T-helper 2 cell treated with Interferon-gamma antibody and Interleukin-4, amounts not matched to agents 5 μg/mL and 100 μg/mL, for 36 hours (primary cell): Measurements from ENCODE around the gene CA12.
A peak's percentile ranks its signal among the peaks of the same experiment; 100 is the strongest.
"Not testable (repeated sequence)": the region's sequence is repeated elsewhere in the genome, so short reads cannot be mapped to it uniquely, and the experiment has no call there.

ENCODE experiments used
- DNase-seq: peaks from one replicate; pipeline ENCODE4 v3.0.0; 2021; ENCODE audit warnings: low spot score
- H3K27ac Mint-ChIP-seq: one replicate; pipeline ENCODE4 v1.8.0; 2021; ENCODE audit warnings: mild to moderate bottlenecking, mixed read lengths
- H3K27me3 Mint-ChIP-seq: one replicate; pipeline ENCODE4 v1.8.0; 2021; ENCODE audit warnings: low read depth, mixed read lengths
- H3K36me3 Mint-ChIP-seq: one replicate; pipeline ENCODE4 v1.8.0; 2021; ENCODE audit warnings: low read depth, mixed read lengths
- H3K4me1 Mint-ChIP-seq: one replicate; pipeline ENCODE4 v1.8.0; 2021; ENCODE audit warnings: low read depth, mixed read lengths
- H3K4me3 Mint-ChIP-seq: one replicate; pipeline ENCODE4 v1.8.0; 2022; ENCODE audit warnings: mild to moderate bottlenecking, moderate library complexity, mixed read lengths
- H3K9me3 Mint-ChIP-seq: one replicate; pipeline ENCODE4 v1.8.0; 2021; ENCODE audit warnings: mixed read lengths

The CA12 gene

DNA sequence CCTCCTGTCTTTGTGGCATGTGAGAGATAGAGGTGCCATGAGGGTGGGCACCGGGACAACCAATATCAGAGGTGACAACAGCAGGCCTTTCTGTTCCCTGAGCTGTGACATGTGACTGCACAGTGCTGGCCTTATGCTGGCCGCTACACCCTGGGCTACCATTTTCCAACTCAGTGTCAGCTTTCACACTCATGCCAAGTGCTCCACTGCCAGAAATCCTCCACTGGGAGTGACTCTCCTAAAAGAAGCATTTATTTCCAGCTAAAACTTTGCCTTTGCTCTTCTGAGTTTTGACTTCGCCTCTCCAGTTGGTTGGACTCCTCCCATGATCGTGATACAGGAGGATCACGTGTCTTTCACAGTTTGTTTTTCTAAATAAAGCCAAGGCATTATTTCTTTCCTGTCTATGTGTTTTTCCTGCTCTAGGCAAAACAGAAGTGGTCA lies 31.4 kb downstream of the CA12 start:
- Mint-ChIP-seq H3K27me3 (peaks cover 4% of the 10 kb centered on the region), H3K4me1 (no peaks in the 10 kb centered on the region), H3K36me3 (no peaks in the 10 kb centered on the region), H3K9me3 (no peaks in the 10 kb centered on the region), H3K4me3 (no peak overlapping the region), H3K27ac (no peak overlapping the region)
- DNase-seq: no peak

- H3K27me3 Mint-ChIP-seq: peaks cover 4% of the 10 kb centered on the region
- H3K27ac Mint-ChIP-seq: no peak overlapping the region
- no peak for DNase-seq
- H3K4me1 Mint-ChIP-seq: peaks cover 5% of the 10 kb centered on the region
- H3K9me3 Mint-ChIP-seq: no peaks in the 10 kb centered on the region
- no peak overlapping the region for H3K4me3 Mint-ChIP-seq
- no peaks in the 10 kb centered on the region for H3K36me3 Mint-ChIP-seq
Observed at GRCh38 chr15:63349621-63350020, 32.0 kb downstream of the CA12 start.

DNA sequence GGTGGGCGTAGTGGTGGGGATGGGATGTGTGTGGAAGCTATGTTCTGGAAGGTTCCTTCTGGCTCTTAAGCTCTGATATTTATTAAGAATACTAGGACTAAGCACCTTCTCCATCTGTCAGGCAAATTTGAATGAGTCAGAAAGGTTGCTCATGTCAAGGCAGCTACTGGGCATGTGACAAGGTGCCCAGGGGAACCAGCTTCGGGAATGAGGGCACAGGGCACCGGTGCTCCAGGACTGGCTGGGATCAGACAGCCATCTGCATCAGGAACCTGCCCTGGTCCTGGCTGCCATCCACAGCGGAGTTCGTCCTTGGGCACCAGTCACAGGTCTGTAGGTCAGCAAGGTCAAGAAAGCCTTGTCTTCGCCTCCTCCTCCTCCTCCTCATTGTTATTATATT lies 32.5 kb downstream of the CA12 start:
- no peaks in the 10 kb centered on the region for H3K36me3 Mint-ChIP-seq
- H3K4me1 Mint-ChIP-seq: peaks cover 5% of the 10 kb centered on the region
- no peak overlapping the region for H3K4me3 Mint-ChIP-seq
- no peak overlapping the region for H3K27ac Mint-ChIP-seq
- no peaks in the 10 kb centered on the region for H3K9me3 Mint-ChIP-seq
- H3K27me3 Mint-ChIP-seq: peaks cover 4% of the 10 kb centered on the region
- DNase-seq: no peak

- H3K36me3 Mint-ChIP-seq: no peaks in the 10 kb centered on the region
- H3K4me3 Mint-ChIP-seq: no peak overlapping the region
- no peaks in the 10 kb centered on the region for H3K9me3 Mint-ChIP-seq
- H3K4me1 Mint-ChIP-seq: peaks cover 5% of the 10 kb centered on the region
- no peak for DNase-seq
- H3K27me3 Mint-ChIP-seq: peaks cover 4% of the 10 kb centered on the region
- H3K27ac Mint-ChIP-seq: no peak overlapping the region
Observed at GRCh38 chr15:63348392-63348791, 33.3 kb downstream of the CA12 start.

DNA sequence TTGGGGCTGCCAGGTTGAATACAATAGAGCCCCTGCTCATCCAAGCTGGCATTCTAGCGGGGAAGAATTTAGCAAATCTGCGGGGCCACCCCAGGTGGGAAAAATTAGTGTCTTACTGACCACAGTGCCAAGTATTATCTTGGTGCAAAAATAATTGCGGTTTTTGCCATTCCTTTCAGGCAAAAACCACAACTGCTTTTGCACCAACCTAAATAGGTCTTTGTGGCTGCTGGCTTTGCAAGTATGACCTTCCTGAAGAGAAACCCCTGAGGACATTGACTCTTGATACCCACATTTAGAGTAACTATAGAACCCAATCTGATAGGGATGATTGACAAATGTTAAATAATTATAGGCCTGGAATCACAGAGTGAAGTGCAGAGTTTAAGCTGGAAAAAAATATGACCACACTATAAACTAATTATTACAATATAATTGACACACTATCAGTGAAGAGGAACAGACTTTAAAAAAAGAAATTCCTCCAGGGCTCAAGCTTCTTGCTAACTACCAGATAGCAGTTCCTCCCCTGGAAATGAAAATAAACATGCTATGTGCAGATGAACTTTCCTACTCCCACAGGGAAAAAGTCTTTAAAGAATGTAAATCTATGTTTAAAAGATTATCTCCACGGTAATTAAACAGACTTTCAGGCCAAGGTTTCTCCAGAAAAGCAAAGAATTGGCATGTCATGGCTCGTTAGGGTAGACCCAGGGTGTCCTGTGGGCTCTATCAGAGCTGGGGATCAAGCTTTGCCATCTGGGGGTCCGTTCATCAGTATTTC lies 34.4 kb downstream of the CA12 start:
- no peaks in the 10 kb centered on the region for H3K9me3 Mint-ChIP-seq
- no peak overlapping the region for H3K4me3 Mint-ChIP-seq
- no peaks in the 10 kb centered on the region for H3K36me3 Mint-ChIP-seq
- H3K27me3 Mint-ChIP-seq: peaks cover 4% of the 10 kb centered on the region
- no peak overlapping the region for H3K27ac Mint-ChIP-seq
- peaks cover 6% of the 10 kb centered on the region for H3K4me1 Mint-ChIP-seq
- no peak for DNase-seq

GRCh38 chr15:63345391-63345752 lies 36.3 kb downstream of the CA12 start:
- Mint-ChIP-seq H3K4me1 (peaks cover 6% of the 10 kb centered on the region), H3K27me3 (no peaks in the 10 kb centered on the region), H3K27ac (no peak overlapping the region), H3K9me3 (no peaks in the 10 kb centered on the region), H3K4me3 (no peak overlapping the region), H3K36me3 (no peaks in the 10 kb centered on the region)
- no peak for DNase-seq

DNA sequence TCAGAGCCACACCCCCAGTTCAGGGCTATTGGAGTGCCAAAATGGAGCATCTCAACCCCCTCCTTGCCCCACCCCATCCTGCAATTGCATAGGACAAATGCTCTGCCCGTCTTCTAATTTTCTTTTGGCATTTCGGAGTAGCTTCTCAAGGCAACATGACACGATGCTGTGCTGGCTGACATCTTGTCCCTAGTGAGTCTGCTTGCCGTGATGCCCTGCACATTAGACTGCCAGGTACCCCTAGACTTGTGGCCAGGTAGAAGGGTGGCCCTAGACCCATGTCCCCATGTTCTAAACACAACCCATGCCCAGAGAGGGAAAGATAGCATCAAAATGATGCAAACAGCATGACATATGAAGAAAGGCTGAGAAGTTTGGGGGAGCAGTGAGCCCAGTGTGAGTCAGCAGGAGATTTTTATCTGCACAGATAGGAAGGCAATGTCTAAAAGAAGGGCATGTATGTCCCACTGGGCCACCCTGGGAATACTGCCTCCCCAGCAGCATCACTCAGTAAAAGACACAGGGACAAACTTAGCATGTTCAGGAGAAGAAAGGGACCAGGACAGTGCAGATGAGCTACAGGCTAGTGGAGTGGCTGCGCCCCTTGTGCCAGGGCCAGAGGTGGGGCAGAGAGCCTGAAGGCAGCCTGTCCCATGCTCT lies 36.8 kb downstream of the CA12 start:
- H3K9me3 Mint-ChIP-seq: no peaks in the 10 kb centered on the region
- H3K36me3 Mint-ChIP-seq: no peaks in the 10 kb centered on the region
- peak; percentile 10 for DNase-seq
- H3K27me3 Mint-ChIP-seq: no peaks in the 10 kb centered on the region
- H3K27ac Mint-ChIP-seq: no peak overlapping the region
- H3K4me1 Mint-ChIP-seq: peaks cover 6% of the 10 kb centered on the region
- H3K4me3 Mint-ChIP-seq: no peak overlapping the region

DNA sequence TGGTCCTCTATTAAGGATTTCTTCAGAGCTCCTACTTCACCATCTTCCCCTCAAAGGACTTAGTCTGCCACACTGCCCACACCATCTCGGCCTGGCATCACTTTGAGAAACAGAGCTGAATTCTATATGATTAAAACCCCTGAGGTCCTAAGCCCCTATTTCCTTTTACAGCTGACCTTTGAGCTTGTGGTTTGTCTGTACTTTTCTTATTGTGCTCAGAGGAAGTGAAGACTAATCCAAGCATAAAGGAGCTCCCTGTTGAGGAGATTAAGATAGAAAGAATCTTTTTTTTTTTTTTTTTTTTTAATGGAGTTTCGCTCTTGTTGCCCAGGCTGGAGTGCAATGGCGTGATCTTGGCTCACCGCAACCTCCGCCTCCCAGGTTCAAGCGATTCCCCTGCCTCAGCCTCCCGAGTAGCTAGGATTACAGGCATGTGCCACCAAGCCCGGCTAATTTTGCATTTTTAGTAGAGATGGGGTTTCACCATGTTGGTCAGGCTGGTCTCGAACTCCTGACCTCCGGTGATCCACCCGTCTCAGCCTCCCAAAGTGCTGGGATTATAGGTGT lies 38.6 kb downstream of the CA12 start:
- not testable (repeated sequence) for H3K27ac Mint-ChIP-seq, H3K4me1 Mint-ChIP-seq

GRCh38 chr15:63341898-63342297 lies 39.7 kb downstream of the CA12 start:
- Mint-ChIP-seq H3K27me3 (no peaks in the 10 kb centered on the region), H3K4me1 (peaks cover 6% of the 10 kb centered on the region), H3K36me3 (no peaks in the 10 kb centered on the region), H3K4me3 (no peak overlapping the region), H3K27ac (no peak overlapping the region), H3K9me3 (no peaks in the 10 kb centered on the region)
- no peak for DNase-seq

More for the DNA sequence above, 38.6 kb downstream of the CA12 start:
- H3K4me3 Mint-ChIP-seq, H3K27me3 Mint-ChIP-seq, DNase-seq, H3K36me3 Mint-ChIP-seq, H3K9me3 Mint-ChIP-seq: not testable (repeated sequence)

DNA sequence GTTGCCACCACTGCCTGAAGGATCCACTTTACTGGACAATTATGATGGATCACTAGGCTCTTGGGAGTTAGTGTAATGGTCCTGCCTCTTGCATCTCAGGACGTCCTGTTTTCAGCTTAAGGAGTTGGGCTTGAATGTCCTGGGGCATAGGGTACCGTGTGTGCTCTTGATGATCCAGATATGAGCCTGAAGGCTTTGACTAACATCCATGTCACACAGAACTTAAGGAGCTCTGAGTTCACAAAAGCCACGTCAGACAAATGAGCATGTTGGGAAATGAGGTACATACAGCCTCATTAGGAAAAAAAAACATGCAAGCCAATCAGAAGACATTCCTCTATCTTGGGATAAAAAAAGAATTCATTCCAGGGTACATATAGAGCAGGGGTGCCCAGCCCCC lies 40.8 kb downstream of the CA12 start:
- DNase-seq: no peak
- H3K36me3 Mint-ChIP-seq: no peaks in the 10 kb centered on the region
- no peak overlapping the region for H3K4me3 Mint-ChIP-seq
- H3K4me1 Mint-ChIP-seq: peaks cover 6% of the 10 kb centered on the region
- no peaks in the 10 kb centered on the region for H3K9me3 Mint-ChIP-seq
- no peak overlapping the region for H3K27ac Mint-ChIP-seq
- no peaks in the 10 kb centered on the region for H3K27me3 Mint-ChIP-seq

DNA sequence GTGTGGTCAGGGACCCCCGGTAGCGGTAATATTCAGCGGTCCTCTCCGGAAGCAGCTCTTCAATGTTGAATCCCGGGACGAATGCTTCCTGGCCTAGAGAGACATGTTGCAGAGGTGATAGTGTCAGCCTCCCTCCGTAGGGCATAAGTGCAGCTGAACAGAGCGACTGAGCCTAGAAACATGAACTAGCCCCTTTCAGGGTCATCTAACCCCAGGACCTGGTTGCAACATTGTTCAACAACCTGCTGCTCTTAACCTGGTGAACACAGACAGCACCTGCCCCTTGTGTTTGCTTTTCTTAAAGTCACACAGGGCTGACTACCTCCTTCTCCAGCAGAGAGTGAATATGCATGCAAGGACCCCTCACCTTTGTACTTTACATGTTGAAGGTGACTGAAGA lies 41.3 kb downstream of the CA12 start:
- no peaks in the 10 kb centered on the region for H3K36me3 Mint-ChIP-seq
- H3K4me3 Mint-ChIP-seq: no peak overlapping the region
- no peaks in the 10 kb centered on the region for H3K9me3 Mint-ChIP-seq
- DNase-seq: no peak
- peaks cover 6% of the 10 kb centered on the region for H3K4me1 Mint-ChIP-seq
- no peaks in the 10 kb centered on the region for H3K27me3 Mint-ChIP-seq
- no peak overlapping the region for H3K27ac Mint-ChIP-seq

DNA sequence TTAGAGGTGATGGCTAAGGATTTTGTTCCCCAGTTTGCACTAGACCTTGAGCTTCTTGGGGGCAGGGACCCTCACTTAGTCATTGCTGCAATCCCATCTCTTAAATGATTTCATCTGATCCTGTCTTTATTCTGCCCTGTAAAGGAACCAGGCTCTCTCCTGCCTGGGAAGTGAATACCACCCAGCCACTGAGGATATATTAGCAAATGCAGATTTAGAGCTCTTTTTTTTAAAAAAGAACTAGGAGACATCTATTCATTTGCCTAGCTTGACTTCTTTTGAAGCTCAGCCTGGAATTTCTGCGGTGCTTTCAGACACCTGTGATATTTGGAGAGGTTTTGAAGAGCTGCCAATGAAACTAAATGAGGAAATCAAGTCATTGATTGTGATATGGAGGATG lies 41.8 kb downstream of the CA12 start:
- Mint-ChIP-seq H3K36me3 (no peaks in the 10 kb centered on the region), H3K4me3 (no peak overlapping the region), H3K9me3 (no peaks in the 10 kb centered on the region), H3K27me3 (no peaks in the 10 kb centered on the region), H3K4me1 (peaks cover 4% of the 10 kb centered on the region), H3K27ac (no peak overlapping the region)
- DNase-seq: no peak

DNA sequence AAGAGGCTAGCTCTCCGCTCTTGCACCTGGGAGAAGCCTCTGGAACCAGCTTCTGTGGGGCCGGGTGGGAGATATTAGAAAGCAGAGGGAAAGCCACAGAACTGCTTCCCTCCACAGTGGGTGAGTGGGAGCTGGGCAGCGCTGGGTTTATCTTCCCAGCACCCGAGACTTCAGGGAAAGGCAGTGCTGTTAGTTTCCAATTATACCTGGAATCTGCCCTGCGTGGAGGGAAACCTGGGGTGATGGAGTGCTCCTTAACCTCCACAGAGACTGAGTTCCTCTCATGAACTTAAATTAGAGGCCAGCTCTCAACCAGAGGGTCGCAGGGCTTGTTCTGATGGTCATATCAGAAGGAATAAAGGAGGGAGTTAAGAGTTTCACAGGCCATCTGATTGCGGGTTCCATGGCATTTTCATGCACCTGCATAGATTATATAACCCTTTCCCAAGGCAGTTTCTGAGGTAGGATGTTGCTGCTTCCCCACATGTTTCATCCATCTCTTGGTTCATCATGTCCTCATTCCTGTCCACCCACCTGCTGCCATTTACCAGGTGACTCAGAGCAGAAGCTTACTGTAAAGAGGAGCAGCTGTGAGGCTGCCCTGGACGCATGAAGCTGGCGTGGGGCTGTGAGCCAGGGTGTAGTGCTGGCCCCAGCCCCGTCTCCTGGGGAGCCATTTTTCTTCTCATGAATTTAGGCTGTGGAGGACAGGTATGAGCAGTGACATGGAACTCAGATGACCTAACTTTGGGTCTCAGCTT lies 42.5 kb downstream of the CA12 start:
- H3K4me3 Mint-ChIP-seq: no peak overlapping the region
- no peaks in the 10 kb centered on the region for H3K36me3 Mint-ChIP-seq
- H3K9me3 Mint-ChIP-seq: no peaks in the 10 kb centered on the region
- no peaks in the 10 kb centered on the region for H3K27me3 Mint-ChIP-seq
- H3K4me1 Mint-ChIP-seq: peaks cover 2% of the 10 kb centered on the region
- H3K27ac Mint-ChIP-seq: no peak overlapping the region
- no peak for DNase-seq

DNA sequence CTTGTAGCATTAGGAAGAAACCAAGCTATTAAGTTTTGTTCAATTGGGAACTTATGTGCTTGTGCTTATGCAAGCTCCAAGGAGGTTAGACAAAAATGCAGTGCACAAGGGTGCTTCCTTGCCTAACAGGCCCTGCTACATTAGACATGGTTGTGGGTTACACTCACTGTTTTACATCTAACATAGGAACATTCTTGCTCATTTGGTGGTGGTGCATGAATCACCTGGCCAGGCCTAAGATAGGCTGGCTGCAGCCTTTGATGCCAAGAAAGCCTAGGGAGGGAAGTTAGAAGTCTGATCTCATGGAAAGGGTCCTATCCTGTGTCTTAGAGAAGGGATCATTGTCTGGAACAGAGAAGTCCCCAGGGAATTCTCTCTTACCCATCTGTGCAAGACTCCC lies 43.5 kb downstream of the CA12 start:
- DNase-seq: no peak
- H3K36me3 Mint-ChIP-seq: no peaks in the 10 kb centered on the region
- peaks cover 2% of the 10 kb centered on the region for H3K4me1 Mint-ChIP-seq
- no peak overlapping the region for H3K4me3 Mint-ChIP-seq
- H3K27me3 Mint-ChIP-seq: no peaks in the 10 kb centered on the region
- H3K9me3 Mint-ChIP-seq: no peaks in the 10 kb centered on the region
- no peak overlapping the region for H3K27ac Mint-ChIP-seq
